HepG2 (cell line): Measurements from ENCODE around the gene TPSD1. TPM values are rescaled to one million over a fixed set of nuclear protein-coding genes. Genes with fewer than 3 reads are reported as not detected.
"Not testable (repeated sequence)": the region's sequence is repeated elsewhere in the genome, so short reads cannot be mapped to it uniquely, and the experiment has no call there.

Experiments used
- ATAC-seq: fragments of 200-7000 bp; cut with Tn5 transposase; 3 replicates; pipeline ENCODE4 v1.9.1; 2020; ENCODE audit warnings: mild to moderate bottlenecking, moderate library complexity
- BruUV-seq: library from RNA; stranded (reverse); fragments of 400-500 nt; replicated peaks from 2 replicates; lab custom pipeline; 2021; lab: Mats Ljungman, UMichigan
- CTCF ChIA-PET: fragments of 300-600 bp; formaldehyde crosslinking; extraction: SDS; loops from one replicate; lab custom pipeline; 2021; ENCODE audit warnings: low total read pairs, inconsistent platforms, low intra/inter-chr PET ratio; lab: Yijun Ruan, JAX
- POLR2A ChIA-PET: fragments of 350-600 bp; sonication (Branson Sonifier 250); formaldehyde crosslinking; loops from one replicate; lab custom pipeline; 2020; ENCODE audit warnings: antibody characterized with exemption, inconsistent platforms; lab: Yijun Ruan, JAX
- DNase-seq: peaks from one replicate; pipeline ENCODE4 v3.0.0-alpha.2; 2015; ENCODE audit warnings: low spot score
- FAIRE-seq: peaks from 3 replicates; lab custom pipeline; 2011; peaks lifted over from hg19 to GRCh38; lab: Jason Lieb, UNC
- H2AFZ ChIP-seq: one replicate; pipeline ENCODE4 v1.6.1; 2011; ENCODE audit warnings: low read length, inconsistent platforms
- H3K27ac ChIP-seq: fragments of 300-600 bp; 3 replicates; pipeline ENCODE4 v1.8.0; 2011; ENCODE audit warnings: mixed run types, mild to moderate bottlenecking, mixed read lengths, low read length, inconsistent platforms; ENCODE audit not compliant: insufficient read depth; ENCODE audit errors: extremely low read length
- H3K27me3 ChIP-seq, 2 experiments: fragments of 200-600 bp in 1 of 2; 2 replicates in 1 of 2; 3 replicates in 1 of 2; pipeline versions ENCODE4 v1.6.0 to v1.8.0; 2011; ENCODE audit warnings: low read length in 2 of 2, mild to moderate bottlenecking in 2 of 2, moderate library complexity in 2 of 2, inconsistent platforms in 1 of 2; ENCODE audit not compliant: insufficient read depth in 2 of 2, control insufficient read depth in 1 of 2
- H3K36me3 ChIP-seq, 2 experiments: fragments of 200-600 bp in 1 of 2; replicated peaks in 1 of 2; 2 replicates in 1 of 2; 3 replicates in 1 of 2; pipeline versions ENCODE4 v1.5.1 to v1.8.0; 2011; ENCODE audit warnings: low read length in 2 of 2, inconsistent platforms in 1 of 2; ENCODE audit not compliant: insufficient read depth in 2 of 2, control insufficient read depth in 1 of 2
- H3K4me1 ChIP-seq: 2 replicates; pipeline ENCODE4 v1.5.1; 2012; ENCODE audit warnings: low read length, inconsistent platforms; ENCODE audit not compliant: insufficient read depth
- H3K4me2 ChIP-seq: 2 replicates; pipeline ENCODE4 v1.6.0; 2011; ENCODE audit warnings: low read depth, low read length, inconsistent platforms
- H3K4me3 ChIP-seq, 3 experiments: fragments of 200-600 bp in 1 of 3; sonication (generic), shearing (Covaris generic) in 1 of 3; replicated peaks in 1 of 3; 2 replicates each; pipeline ENCODE4 v1.5.1; 2011 to 2016; ENCODE audit warnings: low read length in 3 of 3, inconsistent platforms in 2 of 3, low read depth in 2 of 3, mild to moderate bottlenecking in 2 of 3, control low read depth in 1 of 3, mixed read lengths in 1 of 3; ENCODE audit not compliant: insufficient read depth in 1 of 3
- H3K79me2 ChIP-seq: one replicate; pipeline ENCODE4 v1.6.1; 2011; ENCODE audit warnings: low read length, inconsistent platforms; ENCODE audit not compliant: insufficient read depth
- H3K9ac ChIP-seq: 2 replicates; pipeline ENCODE4 v1.6.0; 2011; ENCODE audit warnings: mild to moderate bottlenecking, low read depth, low read length, inconsistent platforms; ENCODE audit not compliant: insufficient read depth
- H3K9me3 ChIP-seq: 2 replicates; pipeline ENCODE4 v1.5.1; 2012; ENCODE audit warnings: mild to moderate bottlenecking, low read length
- H4K20me1 ChIP-seq: 2 replicates; pipeline ENCODE4 v1.6.0; 2011; ENCODE audit warnings: inconsistent platforms, mild to moderate bottlenecking, low read length, moderate library complexity; ENCODE audit not compliant: insufficient read depth
- ASH2L ChIP-seq: fragments of 300-600, 200-600 bp; sonication (generic); IDR thresholded peaks from 2 replicates; pipeline ENCODE4 v1.7.0; 2017; ENCODE audit warnings: low read depth, mild to moderate bottlenecking, moderate library complexity, mixed read lengths, low read length; ENCODE audit not compliant: insufficient read length
- DPF2 ChIP-seq: sonication (generic); formaldehyde crosslinking; IDR thresholded peaks from 2 replicates; pipeline ENCODE4 v1.4.0; 2020; ENCODE audit warnings: mild to moderate bottlenecking, low read depth, missing genetic modification reagents, borderline replicate concordance
- SPEN ChIP-seq: sonication (generic); formaldehyde crosslinking; IDR thresholded peaks from 2 replicates; pipeline ENCODE4 v1.5.1; 2020; ENCODE audit warnings: low read depth, mild to moderate bottlenecking, missing genetic modification reagents
- ZNF121 ChIP-seq: sonication (generic); formaldehyde crosslinking; IDR thresholded peaks from 2 replicates; pipeline ENCODE4 v1.5.0; 2020; ENCODE audit warnings: mild to moderate bottlenecking, missing genetic modification reagents
- ZNF768 ChIP-seq: sonication (generic); formaldehyde crosslinking; IDR thresholded peaks from 2 replicates; pipeline ENCODE4 v1.4.0; 2020; ENCODE audit warnings: missing genetic modification reagents
- whole genome bisulfite sequencing: methylation state at CpG from one replicate; pipeline ENCODE4 v1.1.6; 2017; ENCODE audit warnings: low lambda C conversion rate; 5-methylcytosine and 5-hydroxymethylcytosine counted together
- in situ Hi-C: cut with HindIII; loops from 2 replicates; pipeline ENCODE4 v1.10.0; 2017; ENCODE audit warnings: low pct_unique_long_range_greater_than_20kb; ENCODE audit not compliant: extremely low pct_ligation_motif_present
- intact Hi-C: fragments of 100-400 bp; cut with micrococcal nuclease; formaldehyde crosslinking; loops from one replicate; pipeline ENCODE4 v1.10.0; 2022; ENCODE audit not compliant: unreplicated experiment
- polyA plus RNA-seq, 8 experiments: library from polyadenylated mRNA; depleted of rRNA in 3 of 8; stranded (reverse) in 7 of 8; unstranded in 1 of 8; fragments of >200 nt; fragmentation: Illumina TruSeq in 4 of 8; extraction: Trizol in 4 of 8; gene quantifications; 2 replicates each; pipeline versions ENCODE4 v1.2.1 to v1.2.3, GENCODE V29; 2011 to 2016; ENCODE audit warnings: low read depth in 4 of 8, missing spikeins in 1 of 8, mixed read lengths in 1 of 8; ENCODE audit not compliant: insufficient read depth in 1 of 8
- total RNA-seq, 5 experiments: library from RNA; depleted of rRNA; stranded (reverse); fragments of >200 nt; fragmentation: Illumina TruSeq; extraction: Trizol; gene quantifications; 2 replicates each; pipeline ENCODE4 v1.2.3, GENCODE V29; 2016; ENCODE audit warnings: low read depth in 1 of 5
- TF ChIP-seq, protein P1 (sequence below): sonication (generic); formaldehyde crosslinking; IDR thresholded peaks from 2 replicates; pipeline ENCODE4 v1.4.0; 2020; ENCODE audit warnings: mild to moderate bottlenecking, missing genetic modification reagents

The TPSD1 gene
- total and polyA plus RNA-seq, 2 of the 13 experiments (the other 11 are each of a cell fraction or from before 2014, with no cell fraction given) = not detected

DNA sequence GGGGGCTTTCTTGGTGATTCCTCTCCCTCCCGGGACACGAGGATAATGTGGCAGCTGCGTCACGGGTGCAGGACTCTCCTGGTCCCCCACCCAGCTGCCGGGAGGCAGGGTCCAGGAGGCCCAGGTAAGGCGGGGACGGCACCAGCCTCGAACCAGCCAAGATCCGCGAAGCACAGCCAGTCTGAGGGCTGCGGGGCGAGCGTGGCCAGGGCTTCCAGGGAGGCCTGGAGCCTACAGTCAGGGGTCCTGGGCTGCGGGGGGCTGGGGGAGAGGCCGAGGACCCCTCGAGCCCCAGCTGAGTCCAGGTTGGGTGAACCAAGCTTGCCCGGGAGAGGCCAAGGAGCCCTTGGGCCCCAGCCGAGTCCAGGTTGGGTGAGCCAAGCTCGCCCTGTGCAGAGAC, 10.0 kb downstream of the TPSD1 start (continued):
- TF ChIP-seq ZNF768 (CRISPR knock-in tag) (no peak), SPEN (CRISPR knock-in tag) (no peak), DPF2 (CRISPR knock-in tag) (no peak)

DNA sequence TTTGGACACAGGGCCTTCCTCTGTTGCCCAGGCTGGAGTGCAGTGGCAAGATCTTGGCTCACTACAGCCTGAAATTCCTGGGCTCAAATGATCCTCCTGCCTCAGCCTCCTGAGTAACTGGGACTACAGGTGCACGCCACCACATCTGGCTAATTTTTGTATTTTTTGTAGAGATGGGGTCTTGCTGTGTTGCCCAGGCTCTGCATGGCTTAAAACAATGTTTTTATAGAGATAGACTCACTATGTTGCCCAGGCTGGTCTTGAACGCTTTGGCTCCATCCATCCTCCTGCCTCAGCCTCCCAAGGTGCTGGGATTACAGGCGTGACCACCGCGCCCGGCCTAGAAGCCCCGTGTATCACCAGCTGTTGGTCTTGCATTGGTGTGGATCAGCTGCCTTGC, 13.5 kb downstream of the TPSD1 start:
- POLR2A ChIA-PET, ATAC-seq, H2AFZ ChIP-seq, H3K4me3 ChIP-seq, H4K20me1 ChIP-seq, in situ Hi-C loops, H3K9ac ChIP-seq, H3K36me3 ChIP-seq, DNase-seq, H3K4me2 ChIP-seq, BruUV-seq, H3K27ac ChIP-seq, FAIRE-seq, H3K9me3 ChIP-seq, intact Hi-C loops, CTCF ChIA-PET, H3K79me2 ChIP-seq: not testable (repeated sequence)
- WGBS = 87% methylated on average over 5 of the region's 7 CpGs
- peaks cover 2 to 37% of the 10 kb centered on the region in 2 experiments for H3K27me3 ChIP-seq
- peaks cover 11% of the 10 kb centered on the region; the same call in 1 of the 2 replicates for H3K4me1 ChIP-seq
- 0 out of 2 replicates have a peak, but pooled peaks have one; percentile 23 for TF ChIP-seq ZNF121 (CRISPR knock-in tag)

DNA sequence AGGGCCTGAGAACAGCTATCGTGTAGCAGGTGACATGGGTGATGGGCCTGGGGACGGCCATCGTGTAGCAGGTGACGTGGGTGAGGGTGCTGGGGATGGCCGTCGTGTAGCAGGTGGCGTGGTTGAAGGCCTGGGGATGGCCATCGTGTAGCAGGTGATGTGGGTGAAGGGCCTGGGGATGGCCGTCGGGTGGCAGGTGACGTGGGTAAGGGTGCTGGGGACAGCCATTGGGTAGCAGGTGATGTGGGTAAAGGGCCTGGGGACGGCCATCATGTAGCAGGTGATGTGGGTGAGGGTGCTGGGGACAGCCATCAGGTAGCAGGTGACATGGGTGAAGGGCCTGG, 15.5 kb downstream of the TPSD1 start:
- ChIA-PET POLR2A (no interaction called here), CTCF (no interaction called here)
- in situ Hi-C loops = no loop called here
- peaks cover 11% of the 10 kb centered on the region; the same call in 1 of the 2 replicates for H3K4me1 ChIP-seq
- no peak overlapping the region for H2AFZ ChIP-seq
- no peak overlapping the region for H3K9ac ChIP-seq
- FAIRE-seq (no peak), ATAC-seq (no peak; the same call in 2 of the 3 replicates), DNase-seq (no peak)
- no peaks in the 10 kb centered on the region for H4K20me1 ChIP-seq
- no peaks in the 10 kb centered on the region for H3K36me3 ChIP-seq
- H3K4me2 ChIP-seq = no peak overlapping the region
- no peak overlapping the region for H3K27ac ChIP-seq
- H3K79me2 ChIP-seq = no peaks in the 10 kb centered on the region
- H3K4me3 ChIP-seq = no peak overlapping the region
- H3K27me3 ChIP-seq = peaks cover 5 to 42% of the 10 kb centered on the region in 2 experiments
- BruUV-seq = no TSS peak
- TF ChIP-seq, protein P1, sequence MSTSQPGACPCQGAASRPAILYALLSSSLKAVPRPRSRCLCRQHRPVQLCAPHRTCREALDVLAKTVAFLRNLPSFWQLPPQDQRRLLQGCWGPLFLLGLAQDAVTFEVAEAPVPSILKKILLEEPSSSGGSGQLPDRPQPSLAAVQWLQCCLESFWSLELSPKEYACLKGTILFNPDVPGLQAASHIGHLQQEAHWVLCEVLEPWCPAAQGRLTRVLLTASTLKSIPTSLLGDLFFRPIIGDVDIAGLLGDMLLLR = 0 out of 2 replicates have a peak, but pooled peaks have one; percentile 4
- TF ChIP-seq ASH2L = no peak
- TF ChIP-seq, all 625 proteins: peak for 1
- intact Hi-C loops = no loop called here
- H3K9me3 ChIP-seq = no peaks in the 10 kb centered on the region
- 49% methylated on average over 12 of the region's 12 CpGs for WGBS
